ENCODE data around the gene HEG1. TPM values are rescaled to one million over a fixed set of nuclear protein-coding genes. Genes with fewer than 3 reads are reported as not detected.
A peak's percentile ranks its signal among the peaks of the same experiment; 100 is the strongest.

Gene HEG1
- total and polyA plus RNA-seq, 2 of the 4 experiments (the other 2 are of a cell fraction): 25.6 to 43.4 TPM

GRCh38 chr3:125055331-125055912 is 375 bp downstream of the HEG1 start:
- Histone ChIP-seq H3K56ac (ENCODE audit: extremely low read depth, insufficient read depth, low read length) (peak overlapping the region; percentile 86; the same call in 1 of the 2 replicates), H2BK15ac (ENCODE audit: low read depth, low read length) (0 out of 3 replicates have a peak overlapping the region, but pooled peaks have one; percentile 69), H2BK120ac (ENCODE audit: low read depth, low read length) (peak overlapping the region; percentile 62), H3K4me3 (ENCODE audit: insufficient read depth, low read depth, low read length) (peak overlapping the region; percentile 96), H4K8ac (ENCODE audit: low read depth in 2 of 2, low read length in 2 of 2) (peak overlapping the region; percentile 19 to 53; a peak in 3 of 4 replicates), H3K4me1 (ENCODE audit: control insufficient read depth, insufficient read depth, low read length) (peaks cover 29% of the 10 kb centered on the region), H2AFZ (replicated peaks; ENCODE audit: low read length, poor library complexity) (peak overlapping the region; percentile 71), H4K5ac (ENCODE audit: low read depth, low read length) (no peak overlapping the region), H3K9me3 (ENCODE audit: control insufficient read depth, insufficient read depth, low read length) (no peaks in the 10 kb centered on the region), H3K14ac (replicated peaks; ENCODE audit: low read depth, low read length) (peak overlapping the region; percentile 71), H2BK20ac (ENCODE audit: low read depth, low read length) (0 out of 2 replicates have a peak overlapping the region, but pooled peaks have one; percentile 8), H4K91ac (ENCODE audit: insufficient read depth, low read depth, low read length) (peak overlapping the region; percentile 79; the same call in 1 of the 2 replicates), H4K20me1 (ENCODE audit: insufficient read depth, low read length) (peaks cover 37% of the 10 kb centered on the region), H3K79me1 (ENCODE audit: low read depth in 1 of 2, low read length in 2 of 2) (peaks cover 17 to 43% of the 10 kb centered on the region in 2 experiments), H3K9me1 (ENCODE audit: insufficient read depth, low read length) (peaks cover 28% of the 10 kb centered on the region), H3K4me2 (ENCODE audit: low read depth, low read length) (peak overlapping the region; percentile 95; the same call in 1 of the 2 replicates), H3K36me3 (ENCODE audit: control insufficient read depth, insufficient read depth, low read length) (peaks cover 7% of the 10 kb centered on the region; the same call in 1 of the 2 replicates), H3K27me3 (ENCODE audit: control insufficient read depth, insufficient read depth, low read length) (no peaks in the 10 kb centered on the region), H2AK5ac (ENCODE audit: low read depth, low read length) (no peak overlapping the region), H3K9ac (ENCODE audit: low read depth, low read length) (peak overlapping the region; percentile 94), H3K4ac (ENCODE audit: low read depth, low read length) (peak overlapping the region; percentile 53), H3K18ac (ENCODE audit: low read depth, low read length) (peak overlapping the region; percentile 91; the same call in 1 of the 2 replicates), H3K23ac (ENCODE audit: low read depth, low read length) (peak overlapping the region; percentile 44), H2AK9ac (replicated peaks; ENCODE audit: low read depth, low read length, poor library complexity) (peak overlapping the region; percentile 81), H3K27ac (ENCODE audit: insufficient read depth, low read length) (peak overlapping the region; percentile 94), H2BK5ac (ENCODE audit: low read depth, low read length, poor library complexity, severe bottlenecking) (peak overlapping the region; percentile 95)
- dilution Hi-C loops (cut with HindIII; ENCODE audit: low sequenced_read_pairs, unreplicated experiment): no loop called here
- intact Hi-C loops (cut with micrococcal nuclease): loop anchor here (1.0 to 2.0 kb wide), 3 partner anchors 46 to 383 kb away; partner anchors contain the start of gene ZNF148
- TF ChIP-seq CTCF (conservative IDR thresholded peaks at IDR 0.05; ENCODE audit: low read depth, low read length) (0 out of 2 replicates have a peak, but pooled peaks have one; percentile 2), MAZ (IDR thresholded peaks at IDR 0.05; ENCODE audit: borderline replicate concordance, low read depth, low read length) (no peak)
- no TSS peak for BruUV-seq (replicated peaks)
- DNase-seq (peak; percentile 20), ATAC-seq (ENCODE audit: low read depth) (peak; percentile 9)
- in situ Hi-C loops (cut with MboI; ENCODE audit: low sequenced_read_pairs): no loop called here
- POLR2A ChIA-PET (ENCODE audit: unreplicated experiment): no interaction called here
- 0% methylated on average over 50 of the region's 78 CpGs; no CpG with 5 or more reads in 1 of the 2 experiments for WGBS, 2 experiments (ENCODE audit: extremely low coverage in 2 of 2, insufficient read length in 1 of 2)
- CTCF ChIA-PET: interaction anchor here (1.4 kb wide), 1 partner anchor 52 kb away, joined by 4 read pairs; no protein-coding TSS in a partner anchor
